ENCODE measurements around the gene SLC22A7.

GRCh38 chr6:43285832-43286231 lies 12.2 kb upstream of the SLC22A7 start:
- no peak for TF ChIP-seq CTCF (IDR thresholded peaks at IDR 0.05)
- no peak for TF ChIP-seq POLR2AphosphoS5 (IDR thresholded peaks at IDR 0.05)
- TF ChIP-seq POLR2A (IDR thresholded peaks at IDR 0.05): no peak
